ENCODE results near the gene RNASE1.
"Not testable (repeated sequence)": the region's sequence is repeated elsewhere in the genome, so short reads cannot be mapped to it uniquely, and the experiment has no call there.

Gene RNASE1

GRCh38 chr14:20802341-20803084 is at the start of gene RNASE1:
RNASE1 (minus strand) TSS chr14:20802844; CDS start chr14:20802068, 776 bp downstream.
- no peak for DNase-seq (ENCODE audit: low read depth in 2 of 2)

- DNase-seq (ENCODE audit: low read depth in 2 of 2), result no peak
Observed at GRCh38 chr14:20848955-20849570, 46.4 kb upstream of the RNASE1 start.

- DNase-seq (ENCODE audit: low read depth in 2 of 2), result no peak
Observed at GRCh38 chr14:20848316-20848954, 45.8 kb upstream of the RNASE1 start.

GRCh38 chr14:20846560-20846959 is 43.9 kb upstream of the RNASE1 start:
- no peak for DNase-seq (ENCODE audit: low read depth in 2 of 2)

GRCh38 chr14:20841096-20841495 is 38.5 kb upstream of the RNASE1 start:
- no peak for DNase-seq (ENCODE audit: low read depth in 2 of 2)

- DNase-seq (ENCODE audit: low read depth in 2 of 2), result no peak
Observed at GRCh38 chr14:20837831-20838230, 35.2 kb upstream of the RNASE1 start.

GRCh38 chr14:20836668-20837338 is 34.2 kb upstream of the RNASE1 start:
- DNase-seq (ENCODE audit: low read depth in 2 of 2), result no peak

- no peak for DNase-seq (ENCODE audit: low read depth in 2 of 2)
Observed at GRCh38 chr14:20834899-20835298, 32.3 kb upstream of the RNASE1 start.

- no peak for DNase-seq (ENCODE audit: low read depth in 2 of 2)
Observed at GRCh38 chr14:20830831-20831230, 28.2 kb upstream of the RNASE1 start.

- not testable (repeated sequence) for DNase-seq (ENCODE audit: low read depth in 2 of 2)
Observed at GRCh38 chr14:20828024-20828694, 25.5 kb upstream of the RNASE1 start.

- no peak for DNase-seq (ENCODE audit: low read depth in 2 of 2)
Observed at GRCh38 chr14:20827326-20827725, 24.7 kb upstream of the RNASE1 start.

GRCh38 chr14:20826666-20827065 is 24.0 kb upstream of the RNASE1 start:
- not testable (repeated sequence) for DNase-seq (ENCODE audit: low read depth in 2 of 2)

GRCh38 chr14:20823859-20824258 is 21.2 kb upstream of the RNASE1 start:
- no peak for DNase-seq (ENCODE audit: low read depth in 2 of 2)

GRCh38 chr14:20821521-20822108 is 19.0 kb upstream of the RNASE1 start:
- not testable (repeated sequence) for DNase-seq (ENCODE audit: low read depth in 2 of 2)

- no peak for DNase-seq (ENCODE audit: low read depth in 2 of 2)
Observed at GRCh38 chr14:20820063-20820904, 17.6 kb upstream of the RNASE1 start.

- no peak for DNase-seq (ENCODE audit: low read depth in 2 of 2)
Observed at GRCh38 chr14:20818861-20819260, 16.2 kb upstream of the RNASE1 start.

- DNase-seq (ENCODE audit: low read depth in 2 of 2), result not testable (repeated sequence)
Observed at GRCh38 chr14:20815946-20816345, 13.3 kb upstream of the RNASE1 start.

- DNase-seq (ENCODE audit: low read depth in 2 of 2), result no peak
Observed at GRCh38 chr14:20811986-20812975, 9.6 kb upstream of the RNASE1 start.

- no peak for DNase-seq (ENCODE audit: low read depth in 2 of 2)
Observed at GRCh38 chr14:20809917-20810316, 7.3 kb upstream of the RNASE1 start.

Measured in activated CD8-positive, alpha-beta memory T cell treated with anti-CD3 and anti-CD28 coated beads for 4 hours (primary cell).